ENCODE data around the gene ADIPOQ.
"Not testable (repeated sequence)": the region's sequence is repeated elsewhere in the genome, so short reads cannot be mapped to it uniquely, and the experiment has no call there.

Gene ADIPOQ

DNA sequence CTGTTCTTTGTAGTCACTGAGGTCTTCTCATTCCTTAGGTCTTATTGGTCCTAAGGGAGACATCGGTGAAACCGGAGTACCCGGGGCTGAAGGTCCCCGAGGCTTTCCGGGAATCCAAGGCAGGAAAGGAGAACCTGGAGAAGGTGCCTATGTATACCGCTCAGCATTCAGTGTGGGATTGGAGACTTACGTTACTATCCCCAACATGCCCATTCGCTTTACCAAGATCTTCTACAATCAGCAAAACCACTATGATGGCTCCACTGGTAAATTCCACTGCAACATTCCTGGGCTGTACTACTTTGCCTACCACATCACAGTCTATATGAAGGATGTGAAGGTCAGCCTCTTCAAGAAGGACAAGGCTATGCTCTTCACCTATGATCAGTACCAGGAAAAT lies 11.6 kb downstream of the ADIPOQ start:
- TF ChIP-seq, protein P1, sequence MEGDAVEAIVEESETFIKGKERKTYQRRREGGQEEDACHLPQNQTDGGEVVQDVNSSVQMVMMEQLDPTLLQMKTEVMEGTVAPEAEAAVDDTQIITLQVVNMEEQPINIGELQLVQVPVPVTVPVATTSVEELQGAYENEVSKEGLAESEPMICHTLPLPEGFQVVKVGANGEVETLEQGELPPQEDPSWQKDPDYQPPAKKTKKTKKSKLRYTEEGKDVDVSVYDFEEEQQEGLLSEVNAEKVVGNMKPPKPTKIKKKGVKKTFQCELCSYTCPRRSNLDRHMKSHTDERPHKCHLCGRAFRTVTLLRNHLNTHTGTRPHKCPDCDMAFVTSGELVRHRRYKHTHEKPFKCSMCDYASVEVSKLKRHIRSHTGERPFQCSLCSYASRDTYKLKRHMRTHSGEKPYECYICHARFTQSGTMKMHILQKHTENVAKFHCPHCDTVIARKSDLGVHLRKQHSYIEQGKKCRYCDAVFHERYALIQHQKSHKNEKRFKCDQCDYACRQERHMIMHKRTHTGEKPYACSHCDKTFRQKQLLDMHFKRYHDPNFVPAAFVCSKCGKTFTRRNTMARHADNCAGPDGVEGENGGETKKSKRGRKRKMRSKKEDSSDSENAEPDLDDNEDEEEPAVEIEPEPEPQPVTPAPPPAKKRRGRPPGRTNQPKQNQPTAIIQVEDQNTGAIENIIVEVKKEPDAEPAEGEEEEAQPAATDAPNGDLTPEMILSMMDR (conservative IDR thresholded peaks at IDR 0.05; ENCODE audit: control insufficient read depth, insufficient read depth, low read depth, low read length) = no peak
- H3K4me3 ChIP-seq (ENCODE audit: control insufficient read depth, low read depth, low read length) = no peak overlapping the region
- no peak for DNase-seq (ENCODE audit: low read depth)

DNA sequence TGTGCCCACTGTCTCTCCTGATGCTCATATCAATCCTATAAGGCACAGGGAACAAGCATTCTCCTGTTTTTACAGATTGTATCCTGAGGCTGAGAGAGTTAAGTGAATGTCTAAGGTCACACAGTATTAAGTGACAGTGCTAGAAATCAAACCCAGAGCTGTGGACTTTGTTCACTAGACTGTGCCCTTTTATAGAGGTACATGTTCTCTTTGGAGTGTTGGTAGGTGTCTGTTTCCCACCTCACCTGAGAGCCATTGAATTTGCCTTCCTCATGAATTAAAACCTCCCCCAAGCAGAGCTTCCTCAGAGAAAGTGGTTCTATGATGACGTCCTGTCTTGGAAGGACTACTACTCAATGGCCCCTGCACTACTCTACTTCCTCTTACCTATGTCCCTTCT lies 12.4 kb downstream of the ADIPOQ start:
- TF ChIP-seq, protein P1 (conservative IDR thresholded peaks at IDR 0.05; ENCODE audit: control insufficient read depth, insufficient read depth, low read depth, low read length) = no peak
- H3K4me3 ChIP-seq (ENCODE audit: control insufficient read depth, low read depth, low read length) = no peak overlapping the region

DNA sequence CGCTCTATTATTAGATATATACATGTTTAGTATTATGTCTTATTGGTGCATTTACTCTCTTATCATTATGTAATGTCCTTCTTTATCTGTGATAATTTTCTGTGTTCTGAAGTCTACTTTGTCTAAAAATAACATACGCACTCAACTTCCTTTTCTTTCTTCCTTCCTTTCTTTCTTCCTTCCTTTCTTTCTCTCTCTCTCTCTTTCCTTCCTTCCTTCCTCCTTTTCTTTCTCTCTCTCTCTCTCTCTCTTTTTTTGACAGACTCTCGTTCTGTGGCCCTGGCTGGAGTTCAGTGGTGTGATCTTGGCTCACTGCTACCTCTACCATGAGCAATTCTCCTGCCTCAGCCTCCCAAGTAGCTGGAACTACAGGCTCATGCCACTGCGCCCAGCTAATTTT lies 15.2 kb downstream of the ADIPOQ start:
- DNase-seq (ENCODE audit: low read depth) = no peak
- TF ChIP-seq, protein P1 (conservative IDR thresholded peaks at IDR 0.05; ENCODE audit: control insufficient read depth, insufficient read depth, low read depth, low read length) = no peak
- H3K4me3 ChIP-seq (ENCODE audit: control insufficient read depth, low read depth, low read length) = no peak overlapping the region

More for the DNA sequence above, 12.4 kb downstream of the ADIPOQ start:
- DNase-seq (ENCODE audit: low read depth) = no peak

DNA sequence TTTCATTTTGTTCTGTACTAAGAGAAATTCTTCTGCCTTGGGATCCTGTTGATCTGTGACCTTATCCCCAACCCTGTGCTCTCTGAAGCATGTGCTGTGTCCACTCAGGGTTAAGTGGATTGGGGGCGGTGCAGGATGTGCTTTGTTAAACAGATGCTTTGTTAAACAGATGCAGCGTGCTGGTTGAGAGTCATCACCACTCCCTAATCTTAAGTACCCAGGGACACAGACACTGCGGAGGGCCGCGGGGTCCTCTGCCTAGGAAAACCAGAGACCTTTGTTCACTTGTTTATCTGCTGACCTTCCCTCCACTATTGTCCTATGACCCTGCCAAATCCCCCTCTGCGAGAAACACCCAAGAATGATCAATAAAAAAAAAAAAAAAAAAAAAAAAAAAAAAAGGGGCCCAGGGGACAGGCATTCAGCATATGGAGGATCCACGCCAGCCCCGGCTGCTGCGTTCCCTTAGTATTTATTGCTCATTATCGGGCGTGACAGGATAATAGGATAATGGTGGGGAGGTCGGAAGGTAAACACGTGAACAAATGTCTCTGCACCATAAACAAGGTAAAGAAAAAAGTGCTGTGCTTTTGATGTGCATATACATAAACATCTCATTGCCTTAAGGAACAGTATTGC lies 22.8 kb downstream of the ADIPOQ start:
- DNase-seq (ENCODE audit: low read depth); H3K4me3 ChIP-seq (ENCODE audit: control insufficient read depth, low read depth, low read length): not testable (repeated sequence)

DNA sequence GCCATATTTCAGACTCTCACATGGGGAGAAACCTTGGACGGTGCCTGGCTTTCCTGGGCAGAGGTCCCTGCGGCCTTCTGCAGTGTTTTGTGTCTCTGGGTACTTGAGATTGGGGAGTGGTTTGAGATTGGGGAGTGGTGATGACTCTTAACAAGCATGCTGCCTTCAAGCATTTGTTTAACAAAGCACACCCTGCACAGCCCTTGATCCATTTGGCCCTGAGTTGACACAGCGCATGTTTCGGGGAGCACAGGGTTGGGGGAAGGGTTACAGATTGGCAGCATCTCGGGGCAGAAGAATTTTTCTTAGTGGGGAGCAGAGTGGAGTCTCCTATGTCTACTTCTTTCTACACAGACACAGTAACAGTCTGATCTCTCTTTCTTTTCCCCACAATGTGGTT lies 23.6 kb downstream of the ADIPOQ start:
- not testable (repeated sequence) for DNase-seq (ENCODE audit: low read depth); H3K4me3 ChIP-seq (ENCODE audit: control insufficient read depth, low read depth, low read length)

DNA sequence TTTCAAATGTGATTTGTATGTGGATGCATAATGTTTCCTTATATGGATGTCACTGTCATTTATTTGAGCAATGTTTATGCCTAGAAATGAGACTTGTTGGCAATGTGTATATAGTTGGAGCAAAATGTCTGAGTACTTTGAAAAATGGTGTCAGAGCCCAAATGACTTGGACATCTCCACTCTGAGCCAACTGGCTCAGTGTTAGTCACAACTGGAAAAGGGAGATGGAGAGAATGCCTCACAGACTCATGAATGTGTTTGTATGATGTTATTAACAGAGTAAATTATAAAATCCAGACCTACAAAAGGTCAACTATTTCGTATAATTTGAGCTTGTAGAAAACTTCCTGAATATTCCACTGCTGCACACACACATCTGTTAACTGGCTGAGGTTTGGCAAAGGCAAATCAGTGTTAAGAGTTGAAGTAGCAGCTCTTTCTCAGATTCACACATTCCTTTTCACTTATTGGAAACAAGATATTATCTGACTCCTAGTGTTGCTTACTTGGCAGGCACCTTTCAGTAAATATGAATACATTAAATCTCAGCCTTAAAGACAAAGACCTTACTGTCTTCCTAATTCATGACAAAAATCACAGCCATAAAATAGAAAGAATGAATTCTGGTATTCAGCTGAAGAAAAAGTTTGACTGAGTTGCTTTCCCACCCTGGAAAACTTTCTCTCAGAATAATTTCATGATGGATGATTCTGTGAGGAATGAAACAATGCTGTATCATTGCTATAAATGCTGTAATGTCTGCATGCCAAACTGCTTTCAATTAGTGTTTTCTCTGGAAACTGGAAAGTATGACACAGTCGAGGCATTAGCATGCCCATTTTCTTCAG lies 27.0 kb downstream of the ADIPOQ start:
- TF ChIP-seq, protein P1 (conservative IDR thresholded peaks at IDR 0.05; ENCODE audit: control insufficient read depth, insufficient read depth, low read depth, low read length) = no peak
- peak; percentile 51 for DNase-seq (ENCODE audit: low read depth)
- H3K4me3 ChIP-seq (ENCODE audit: control insufficient read depth, low read depth, low read length) = no peak overlapping the region

DNA sequence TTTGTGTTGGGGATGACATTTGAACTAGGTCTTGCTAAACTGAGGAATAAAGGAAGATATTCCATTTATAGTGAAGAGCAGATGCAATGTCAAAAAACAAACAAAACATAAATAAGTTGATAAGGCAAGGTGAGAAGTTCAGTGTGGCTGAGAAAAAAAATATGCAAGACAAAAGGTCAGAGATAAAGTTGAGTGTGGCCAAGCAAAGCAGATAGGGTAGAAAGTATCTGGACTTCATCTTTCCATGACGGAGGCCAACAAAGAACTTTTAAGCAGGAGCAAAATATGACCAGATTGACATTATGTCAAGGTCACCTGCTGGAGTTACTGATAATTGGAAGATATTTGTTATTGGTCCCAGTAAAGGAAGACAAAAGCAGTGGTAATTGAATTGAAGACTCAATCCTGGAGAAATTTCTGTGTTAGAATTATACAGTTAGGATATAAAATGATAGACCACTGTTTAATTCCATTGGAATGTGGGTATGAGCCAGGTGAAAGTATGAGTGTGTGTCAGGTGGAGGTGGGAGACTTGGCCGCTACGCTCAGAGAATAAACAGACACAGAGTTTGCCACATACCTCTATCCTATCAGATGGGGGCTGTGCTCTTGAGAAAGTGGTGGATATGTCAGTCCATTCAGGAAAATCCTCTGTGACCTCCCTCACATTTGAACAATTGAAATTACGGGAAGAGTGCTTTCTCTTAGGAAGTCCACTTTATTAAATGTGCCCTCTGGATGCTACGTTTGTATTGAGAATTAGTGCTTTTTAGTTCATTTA lies 28.1 kb downstream of the ADIPOQ start:
- no peak overlapping the region for H3K4me3 ChIP-seq (ENCODE audit: control insufficient read depth, low read depth, low read length)
- DNase-seq (ENCODE audit: low read depth) = no peak
- TF ChIP-seq, protein P1 (conservative IDR thresholded peaks at IDR 0.05; ENCODE audit: control insufficient read depth, insufficient read depth, low read depth, low read length) = no peak
